Ovary (tissue), 9 donors: ENCODE data around the gene MATCAP1. TPM values are rescaled to one million over a fixed set of nuclear protein-coding genes. Genes with fewer than 3 reads are reported as not detected.

Experiments
- DNase-seq, 5 donors: peaks; one replicate each; pipeline ENCODE4 v3.0.0-alpha.2; 2019 to 2020
- H3K27ac ChIP-seq, 2 donors: fragments of 200-600 bp; one replicate each; pipeline versions ENCODE4 v1.5.1 to v1.8.0; 2019 to 2022
- H3K27me3 ChIP-seq: fragments of 200-600 bp; one replicate; pipeline ENCODE4 v1.8.0; 2022
- H3K36me3 ChIP-seq: fragments of 200-600 bp; sonication (generic); one replicate; pipeline ENCODE4 v1.5.1; 2019
- H3K4me1 ChIP-seq: one replicate; pipeline ENCODE4 v1.8.1; 2013; ENCODE audit warnings: mild to moderate bottlenecking, moderate library complexity; ENCODE audit not compliant: insufficient read depth
- H3K4me3 ChIP-seq: fragments of 200-600 bp; sonication (generic); one replicate; pipeline ENCODE4 v1.5.1; 2017
- H3K9me3 ChIP-seq, 2 donors: fragments of 200-600 bp in 1 of 2; sonication (generic) in 1 of 2; one replicate each; pipeline versions ENCODE4 v1.5.1 to v1.8.1; 2013 to 2019; ENCODE audit warnings: mild to moderate bottlenecking in 1 of 2, moderate library complexity in 1 of 2
- CTCF ChIP-seq, 3 donors: fragments of 450-650 bp in 2 of 3; fragments of 200-600 bp in 1 of 3; IDR thresholded peaks; one replicate each; pipeline versions ENCODE4 v1.5.1 to v1.8.0; 2016 to 2022; ENCODE audit warnings: antibody characterized with exemption in 3 of 3, mild to moderate bottlenecking in 1 of 3
- EP300 ChIP-seq: sonication (generic); formaldehyde crosslinking; IDR thresholded peaks from one replicate; pipeline ENCODE4 v1.6.1; 2017; ENCODE audit warnings: antibody characterized with exemption
- POLR2A ChIP-seq: fragments of 450-650 bp; IDR thresholded peaks from one replicate; pipeline ENCODE4 v1.6.1; 2017; ENCODE audit warnings: antibody characterized with exemption, mild to moderate bottlenecking, moderate library complexity
- WGBS, 3 donors: extraction: QIAGEN DNeasy Blood & Tissue Kit in 1 of 3; methylation state at CpG; one replicate each; pipeline versions ENCODE4 v1.1.5 to v1.1.7; 2013 to 2017; 5-methylcytosine and 5-hydroxymethylcytosine counted together
- intact Hi-C, 4 donors: fragments of 100-400 bp; cut with DNase I; formaldehyde crosslinking; loops; one replicate each; pipeline versions ENCODE4 v1.11.0 to v1.15.1; 2022 to 2023
- polyA plus RNA-seq, 2 donors: library from polyadenylated mRNA; stranded (reverse); fragments of 200-250 nt in 1 of 2; fragments of 350-450 nt in 1 of 2; fragmentation: Illumina TruSeq in 1 of 2; extraction: RNeasy Lipid Tissue Mini Kit (QIAGEN cat#74804) in 1 of 2; gene quantifications; one replicate each; pipeline ENCODE4 v1.2.3, GENCODE V29; 2013 to 2014
- total RNA-seq, 7 donors: library from RNA; depleted of rRNA in 2 of 7; stranded (reverse); fragments of >200 nt in 2 of 7; fragmentation: NEBNext Ultra II Directional in 3 of 7; extraction: Animal tissue kit (Norgen Biotek cat#: 25700) in 3 of 7; gene quantifications; one replicate each; pipeline versions ENCODE4 v1.1.0 to v1.2.4, GENCODE V29; 2016 to 2023
- donor health status: DM: no; HTN: no; CAD: no; lungs with moderate emphysema.
- donor health status: DM: no; HTN: no; CAD: no.
- donor health status: Bipolar disorder and iron deficiency.
- donor health status: DM: yes; HTN: yes; CAD: no.
- donor health status: DM: no; HTN: no; CAD: no.
- donor health status: DM: yes; HTN: yes; CAD: no.

Gene MATCAP1
- total and polyA plus RNA-seq, 9 donors, result 15.4 to 96.4 (median 53.6) TPM

GRCh38 chr16:67156143-67156844 is 27.5 kb downstream of the MATCAP1 start:
- intact Hi-C loops, result loop anchor here in 2 of 4 donors (5.0 to 10.0 kb wide), 3 partner anchors 194 to 261 kb away; partner anchors contain the start of gene CES3 (in 1 of the 2)
- H3K4me1 ChIP-seq, result peaks cover 9% of the 10 kb centered on the region
- no peak overlapping the region for H3K4me3 ChIP-seq
- 51 to 66% (median 58%) methylated on average over 15 of the region's 15 CpGs for WGBS, 3 donors
- no peaks in the 10 kb centered on the region for H3K36me3 ChIP-seq
- H3K27me3 ChIP-seq, result no peaks in the 10 kb centered on the region
- peak in 1 of 5 donors; percentile 32 for DNase-seq
- H3K27ac ChIP-seq, result no peak overlapping the region
- TF ChIP-seq EP300 (no peak), CTCF (IDR thresholded peaks at IDR 0.05) (no peak), POLR2A (no peak)
- H3K9me3 ChIP-seq, result no peaks in the 10 kb centered on the region

- intact Hi-C loops, result loop anchor here in 3 of 4 donors (2.0 to 10.0 kb wide), 4 partner anchors 179 to 261 kb away; partner anchors contain the start of gene CES3 (in 1 of the 3)
- WGBS, 3 donors, result 10 to 20% (median 15%) methylated on average over 46 to 74 of the region's 74 CpGs
- H3K4me3 ChIP-seq, result no peak overlapping the region
- H3K4me1 ChIP-seq, result peaks cover 5% of the 10 kb centered on the region
- TF ChIP-seq EP300 (no peak), POLR2A (peak; percentile 22), CTCF (IDR thresholded peaks at IDR 0.05) (peak; percentile 95 to 98 (median 98))
- no peak overlapping the region for H3K27ac ChIP-seq
- H3K36me3 ChIP-seq, result no peaks in the 10 kb centered on the region
- H3K9me3 ChIP-seq, result no peaks in the 10 kb centered on the region
- no peaks in the 10 kb centered on the region for H3K27me3 ChIP-seq
- DNase-seq, result peak; percentile 72 to 89 (median 81)
These were observed 28.2 kb downstream of the MATCAP1 start for GRCh38 chr16:67155295-67156142.

GRCh38 chr16:67154578-67155294 is 29.0 kb downstream of the MATCAP1 start:
- DNase-seq, result no peak
- 26 to 33% (median 31%) methylated on average over 51 to 61 of the region's 61 CpGs for WGBS, 3 donors
- intact Hi-C loops, result loop anchor here (1.0 to 10.0 kb wide), 5 partner anchors 176 to 260 kb away; partner anchors contain the start of gene CES3 (in 1 of the 4)
- Histone ChIP-seq H3K27me3 (no peaks in the 10 kb centered on the region), H3K4me3 (no peak overlapping the region), H3K4me1 (peaks cover 5% of the 10 kb centered on the region), H3K36me3 (no peaks in the 10 kb centered on the region), H3K27ac (no peak overlapping the region), H3K9me3 (no peaks in the 10 kb centered on the region)
- no peak for TF ChIP-seq EP300
- no peak for TF ChIP-seq POLR2A
- no peak for TF ChIP-seq CTCF (IDR thresholded peaks at IDR 0.05)
